C4-2B (cell line): Measurements from ENCODE around the gene PIP4P1.

ENCODE experiments used
- CTCF ChIP-seq: fragments of 450-650 bp; conservative IDR thresholded peaks from 2 replicates; pipeline ENCODE4 v1.5.1; 2017; ENCODE audit warnings: mild to moderate bottlenecking
- ZFX ChIP-seq: fragments of 450-650 bp; IDR thresholded peaks from 2 replicates; pipeline ENCODE4 v1.6.1; 2017

GRCh38 chr14:20436363-20436755, 24.9 kb downstream of the PIP4P1 start:
- no peak for TF ChIP-seq CTCF
- TF ChIP-seq ZFX, result no peak
